Myocyte (in vitro differentiated cells): ENCODE measurements around the gene POLD2. TPM values are rescaled to one million over a fixed set of nuclear protein-coding genes. Genes with fewer than 3 reads are reported as not detected.

ENCODE experiments used
- DNase-seq: peaks from one replicate; pipeline ENCODE4 v3.0.0-alpha.2; 2012; ENCODE audit warnings: low read depth
- total RNA-seq: library from RNA; depleted of rRNA; stranded (reverse); fragments of >200 nt; gene quantifications from 2 replicates; pipeline ENCODE4 v1.2.3, GENCODE V29; 2014

The POLD2 gene
- total RNA-seq, 1 donor from 2014 or later, result 199 TPM

DNA sequence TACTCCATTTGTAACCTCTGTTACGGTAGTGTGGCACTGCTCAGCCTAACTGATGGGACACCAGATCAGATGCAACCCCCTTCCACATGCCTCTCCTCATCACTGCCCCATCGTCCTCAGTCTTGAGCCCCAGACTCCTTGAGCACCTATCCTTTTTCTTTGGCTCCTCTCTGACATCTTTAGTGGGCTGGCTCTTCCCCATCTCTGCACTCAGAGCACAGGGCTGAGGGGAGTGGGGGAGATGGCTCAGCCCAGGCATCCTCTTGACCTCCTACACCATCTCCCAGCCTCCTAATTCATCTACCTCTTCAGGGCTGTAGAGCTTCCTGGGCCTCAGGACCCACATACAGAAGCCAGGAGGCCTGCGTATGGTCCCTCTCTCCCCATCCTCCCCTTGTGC is 39.6 kb downstream of the POLD2 start:
- no peak for DNase-seq

GRCh38 chr7:44082541-44083207 is 40.7 kb downstream of the POLD2 start:
- DNase-seq, result peak; percentile 100

GRCh38 chr7:44081266-44081748 is 42.0 kb downstream of the POLD2 start:
- DNase-seq, result no peak

- DNase-seq, result peak; percentile 90
Observed at GRCh38 chr7:44080686-44081265, 42.6 kb downstream of the POLD2 start.

DNA sequence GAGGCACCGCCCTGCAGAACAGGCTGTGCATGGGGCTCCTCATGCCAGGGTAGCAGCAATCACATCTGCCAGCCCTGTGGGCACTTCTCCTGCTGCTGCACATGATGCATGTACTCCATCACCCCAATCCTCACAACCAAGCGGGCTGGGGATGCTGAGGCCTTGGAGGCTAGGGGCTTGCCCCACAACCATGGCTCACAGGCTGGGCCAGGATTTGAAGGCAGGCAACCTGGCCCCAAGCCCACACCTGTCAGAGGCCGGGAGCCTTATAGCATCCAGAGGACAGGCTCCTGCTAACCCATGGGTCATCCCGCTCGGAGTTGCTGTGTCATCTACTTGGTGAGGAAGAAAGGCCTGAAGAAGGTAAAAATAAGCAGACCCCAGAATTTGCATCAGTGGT is 43.2 kb downstream of the POLD2 start:
- no peak for DNase-seq

DNA sequence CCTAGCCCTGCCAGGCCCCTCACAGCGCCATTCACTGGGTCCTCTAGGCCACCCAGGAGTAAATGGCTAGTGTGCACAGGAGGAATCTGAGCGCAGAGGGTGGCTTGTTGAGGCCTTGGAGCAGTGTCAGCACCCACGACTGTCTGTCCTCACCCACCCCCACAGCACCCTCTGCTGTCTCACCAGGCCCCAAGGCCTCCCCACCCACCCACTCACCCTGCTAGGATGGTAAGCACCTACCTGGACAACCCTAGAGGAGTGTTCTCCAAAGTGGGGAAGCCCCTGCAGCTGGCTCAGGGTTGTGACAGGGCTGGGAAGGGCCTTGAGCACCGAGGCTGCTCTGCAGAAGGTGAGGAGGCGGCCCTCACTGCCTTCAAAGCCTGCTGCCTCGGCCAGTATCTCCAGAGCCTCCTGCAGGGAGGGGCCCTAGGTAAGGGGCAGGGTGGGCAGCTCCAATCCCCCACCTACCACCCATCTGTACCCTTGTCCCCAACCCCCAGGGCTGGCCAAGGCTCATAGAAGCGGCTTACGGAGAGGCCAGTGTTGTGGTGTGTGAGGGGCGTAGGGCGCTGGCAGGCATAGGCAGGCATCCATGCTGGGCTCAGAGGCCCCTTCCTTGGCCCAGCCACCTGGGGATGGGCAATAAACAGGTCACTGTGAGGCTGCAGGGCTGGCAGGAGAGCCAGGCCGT is 43.9 kb downstream of the POLD2 start:
- no peak for DNase-seq

- no peak for DNase-seq
Observed at GRCh38 chr7:44078521-44078920, 44.8 kb downstream of the POLD2 start.

- DNase-seq, result no peak
Observed at GRCh38 chr7:44077681-44078091, 45.7 kb downstream of the POLD2 start.

GRCh38 chr7:44077061-44077460 is 46.3 kb downstream of the POLD2 start:
- DNase-seq, result no peak

DNA sequence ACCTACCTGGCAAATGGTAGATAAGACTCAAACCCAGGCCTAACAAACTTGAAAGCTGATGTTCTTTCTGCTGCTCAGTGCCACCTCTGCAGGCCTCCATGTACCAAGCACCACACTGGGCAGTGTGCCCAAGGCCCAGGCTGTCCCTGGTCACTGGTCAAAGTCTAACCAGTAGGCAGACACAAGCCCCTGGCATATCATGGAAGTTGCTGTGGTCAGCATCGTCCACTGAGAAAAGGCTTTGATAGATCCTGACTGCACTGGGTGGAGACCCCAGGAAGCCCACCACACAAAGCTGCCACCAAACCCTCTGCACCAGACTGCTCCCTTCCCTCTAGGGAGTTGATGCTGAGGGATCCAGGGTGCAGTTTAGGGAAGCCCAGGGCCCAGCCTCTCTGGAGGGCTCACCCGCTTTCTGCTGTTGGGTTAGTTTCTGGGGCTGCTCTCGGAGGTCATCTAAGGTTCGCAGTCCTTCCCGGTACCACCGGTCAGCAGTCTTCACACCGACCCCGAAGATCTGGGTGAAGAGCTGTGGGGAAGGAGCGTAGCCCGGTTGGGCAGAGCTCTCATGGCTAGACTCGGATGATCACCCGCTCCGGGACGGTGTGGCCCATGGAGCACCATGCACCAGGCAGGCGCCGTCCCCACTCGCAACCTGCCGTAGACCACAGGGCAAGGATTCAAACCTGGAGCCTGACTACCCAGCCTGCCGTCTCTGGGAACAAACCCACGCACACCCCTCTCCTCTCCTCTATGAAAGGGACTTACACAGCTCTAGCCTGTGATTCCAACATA is 47.0 kb downstream of the POLD2 start:
- no peak for DNase-seq

DNA sequence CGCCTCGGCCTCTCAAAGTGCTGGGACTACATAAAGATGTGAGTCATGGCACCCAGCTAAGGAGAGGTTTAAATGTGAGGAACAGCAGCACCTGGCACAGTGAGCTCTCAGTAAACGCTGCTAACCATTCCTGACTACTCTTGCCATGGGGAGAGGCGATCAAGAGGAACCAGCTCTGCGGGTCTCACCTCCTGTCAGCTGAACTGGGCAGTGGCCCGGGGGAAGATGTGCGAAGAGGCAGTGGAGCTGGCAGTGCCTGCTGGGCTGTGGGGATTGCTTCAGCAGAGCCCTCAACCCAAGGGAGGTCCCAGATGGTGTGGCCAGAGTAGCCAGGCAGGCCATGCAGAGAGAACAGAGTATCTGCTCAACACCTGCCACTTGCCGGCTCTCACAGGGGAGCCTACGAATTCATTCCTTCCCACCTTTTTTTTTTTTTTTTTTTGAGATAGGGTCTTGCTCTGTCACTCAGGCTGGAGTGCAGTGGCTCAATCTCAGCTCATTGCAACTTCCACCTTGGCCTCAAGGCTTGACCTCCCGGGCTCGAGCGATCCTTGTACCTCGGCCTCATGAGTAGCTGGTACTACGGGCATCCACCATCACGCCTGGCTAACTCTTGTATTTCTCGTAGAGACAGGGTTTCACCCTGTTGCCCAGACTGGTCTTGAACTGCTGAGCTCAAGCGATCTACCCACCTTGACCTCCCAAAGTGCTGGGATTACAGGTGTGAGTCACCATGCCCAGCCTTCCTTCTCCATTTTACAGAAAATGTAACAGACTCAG is 47.9 kb downstream of the POLD2 start:
- no peak for DNase-seq

GRCh38 chr7:44074349-44074695 is 49.0 kb downstream of the POLD2 start:
- no peak for DNase-seq

DNA sequence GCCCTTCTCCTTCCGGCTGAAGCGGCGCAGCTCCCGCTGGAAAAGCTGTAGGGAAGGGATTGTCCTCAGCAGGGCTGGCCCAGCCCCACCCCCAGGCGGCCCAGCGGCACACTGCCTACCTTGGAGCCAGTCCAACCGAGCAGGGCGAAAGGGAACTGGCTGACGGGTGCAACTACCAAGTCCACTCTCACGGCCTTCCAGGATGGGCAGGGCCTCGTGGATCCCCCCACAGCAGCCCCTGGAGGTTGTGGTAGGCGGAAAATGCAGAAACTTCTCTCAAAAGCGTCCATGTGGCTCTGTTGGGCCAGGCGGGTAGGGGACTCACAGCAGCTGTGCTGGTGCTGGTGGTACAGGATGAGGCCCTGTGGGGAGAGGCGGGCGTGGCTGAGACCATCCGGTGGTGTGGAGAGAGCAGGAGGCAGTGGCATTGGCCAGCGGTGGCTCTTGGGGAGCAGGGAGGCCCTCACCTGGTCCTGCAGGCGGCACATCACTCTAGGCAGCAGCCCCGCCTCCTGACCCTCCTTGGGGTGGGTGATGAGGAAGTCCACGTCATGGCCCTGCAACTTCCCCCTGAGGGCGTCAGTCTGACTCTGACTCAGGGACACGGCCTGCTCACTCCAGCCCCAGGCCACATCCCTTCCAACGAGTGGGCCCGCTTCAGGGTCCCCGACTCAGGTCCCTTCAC is 49.5 kb downstream of the POLD2 start:
- peak; percentile 59 for DNase-seq

GRCh38 chr7:44072364-44073231 is 50.8 kb downstream of the POLD2 start:
- DNase-seq, result peak; percentile 95

DNA sequence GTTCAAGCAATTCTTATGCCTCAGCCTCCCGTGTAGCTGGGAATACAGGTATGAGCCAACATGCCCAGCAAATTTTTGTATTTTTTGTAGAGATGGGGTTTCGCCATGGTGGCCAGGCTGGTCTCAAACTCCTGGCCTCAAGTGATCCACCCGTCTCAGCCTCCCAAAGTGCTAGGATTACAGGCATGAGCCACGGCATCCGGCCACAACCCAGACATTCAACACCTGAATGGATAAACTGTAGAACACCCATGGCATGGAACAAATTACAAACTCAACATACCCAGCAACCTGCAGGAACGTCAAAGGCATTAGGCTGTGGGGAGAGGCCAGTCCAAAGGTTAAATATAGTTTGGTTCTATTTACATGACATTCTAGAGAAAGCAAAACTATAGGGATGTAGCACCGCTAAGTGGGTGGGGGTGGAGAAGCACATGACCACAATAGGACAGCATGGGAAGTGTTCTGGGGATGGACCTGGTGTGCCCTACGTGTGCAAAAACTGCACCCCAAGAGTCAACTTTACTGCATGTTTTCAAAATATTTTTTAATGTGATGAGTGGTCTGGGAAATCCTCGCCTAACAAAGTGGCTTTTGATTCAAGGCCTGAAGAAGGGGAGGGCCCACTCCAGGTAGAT is 51.5 kb downstream of the POLD2 start:
- DNase-seq, result no peak

DNA sequence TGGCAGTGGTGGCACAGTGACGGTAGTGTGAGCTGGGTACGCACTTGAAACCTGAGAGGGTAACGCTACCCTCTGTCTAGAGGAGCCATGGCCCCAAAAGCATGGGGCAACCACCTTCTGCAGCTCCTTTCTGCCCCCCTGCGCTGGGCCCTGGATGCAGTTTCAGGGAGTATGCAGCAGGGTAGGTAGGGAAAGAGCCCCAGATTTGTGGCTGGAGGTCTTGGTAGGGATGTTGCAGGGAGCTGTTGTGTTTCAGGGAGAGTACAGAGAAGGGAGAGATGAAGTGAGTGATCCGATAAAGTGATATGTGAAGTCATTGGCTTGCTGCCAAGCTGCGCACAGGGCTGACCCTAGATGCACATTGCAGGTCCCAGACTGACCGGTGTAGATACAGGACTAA is 55.3 kb downstream of the POLD2 start:
- DNase-seq, result no peak

DNA sequence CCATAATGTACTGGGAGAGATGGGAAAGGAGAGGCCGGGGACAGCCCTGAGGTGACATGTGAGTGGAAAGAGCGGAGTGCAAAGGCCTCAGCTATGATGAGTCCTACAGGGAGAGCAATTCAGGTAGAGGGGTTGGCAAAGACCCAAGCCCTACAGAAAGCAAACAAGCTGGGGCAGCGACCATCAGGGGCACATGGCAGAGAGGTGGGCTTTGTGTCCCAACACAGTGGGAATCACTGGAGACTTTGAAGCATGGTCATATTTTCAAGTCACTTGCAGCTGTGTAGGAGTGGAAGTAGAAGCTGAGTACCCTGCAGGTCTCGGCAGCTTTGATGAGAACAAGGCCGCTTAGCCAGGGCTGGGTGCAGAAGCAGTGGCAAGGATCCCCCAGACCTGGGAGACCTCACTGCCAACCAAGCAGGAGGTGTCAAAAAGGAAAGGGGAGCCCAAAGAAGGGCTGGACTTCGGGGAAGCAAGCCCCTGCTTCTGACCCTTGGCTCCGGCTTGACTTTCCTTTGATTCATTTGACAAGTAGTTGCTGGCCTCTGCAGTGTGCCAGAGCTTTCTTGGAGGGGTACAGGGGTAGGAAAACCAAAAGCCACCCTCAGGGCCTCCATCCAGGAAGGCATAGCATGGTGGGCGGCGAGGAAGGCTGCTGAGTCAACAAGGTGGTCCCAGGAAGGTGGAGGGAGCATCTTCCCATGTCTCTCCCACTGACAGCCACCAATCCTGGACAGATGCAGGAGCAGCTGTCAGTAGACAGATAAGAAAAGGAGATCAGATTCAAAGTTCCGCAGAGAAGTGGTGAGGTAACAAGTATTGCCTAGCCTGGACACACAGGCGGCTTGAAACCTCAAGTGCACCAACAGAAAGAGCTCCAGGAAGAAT is 56.0 kb downstream of the POLD2 start:
- DNase-seq, result no peak

- DNase-seq, result no peak
Observed at GRCh38 chr7:44066494-44067063, 56.8 kb downstream of the POLD2 start.
